IPS-NIHi7 (cell line): Measurements from ENCODE around the gene SET.

Source experiments
- DNase-seq: peaks from one replicate; pipeline ENCODE4 v3.0.0; 2012; ENCODE audit warnings: mixed read lengths; ENCODE audit errors: extremely low spot score

Gene SET

GRCh38 chr9:128712451-128713410 is 23.7 kb downstream of the SET start:
- no peak for DNase-seq

- no peak for DNase-seq
Observed at GRCh38 chr9:128713411-128713780, 24.4 kb downstream of the SET start.

- DNase-seq: no peak
Observed at GRCh38 chr9:128713941-128714573, 25.0 kb downstream of the SET start.

- no peak for DNase-seq
Observed at GRCh38 chr9:128714586-128715435, 25.8 kb downstream of the SET start.

- no peak for DNase-seq
Observed at GRCh38 chr9:128715436-128715750, 26.4 kb downstream of the SET start.

GRCh38 chr9:128716581-128717254 is 27.7 kb downstream of the SET start:
- DNase-seq: no peak

- DNase-seq: no peak
Observed at GRCh38 chr9:128718047-128718446, 29.0 kb downstream of the SET start.

- DNase-seq: no peak
Observed at GRCh38 chr9:128718475-128718874, 29.5 kb downstream of the SET start.

GRCh38 chr9:128719919-128720605 is 31.0 kb downstream of the SET start:
- DNase-seq: no peak

- no peak for DNase-seq
Observed at GRCh38 chr9:128720841-128721486, 31.9 kb downstream of the SET start.

- DNase-seq: no peak
Observed at GRCh38 chr9:128721487-128722010, 32.5 kb downstream of the SET start.

- no peak for DNase-seq
Observed at GRCh38 chr9:128722380-128723351, 33.6 kb downstream of the SET start.

GRCh38 chr9:128723352-128723865 is 34.4 kb downstream of the SET start:
- DNase-seq: no peak

GRCh38 chr9:128723866-128724743 is 35.1 kb downstream of the SET start, which contains the start of gene ZDHHC12:
TSS of gene ZDHHC12 (minus strand) at chr9:128724127. CDS start at chr9:128724093, 34 bp downstream.
- DNase-seq: peak; percentile 100

- peak; percentile 86 for DNase-seq
Observed at GRCh38 chr9:128724744-128725211, 35.8 kb downstream of the SET start.

GRCh38 chr9:128727640-128728248 is 38.7 kb downstream of the SET start:
- no peak for DNase-seq

- DNase-seq: no peak
Observed at GRCh38 chr9:128728298-128728697, 39.3 kb downstream of the SET start.
